Heart left ventricle (tissue), 16 donors: ENCODE data around the gene SLC6A20. TPM values are rescaled to one million over a fixed set of nuclear protein-coding genes. Genes with fewer than 3 reads are reported as not detected.

Experiments used
- ATAC-seq, 4 donors: fragments of 200-7000 bp; cut with Tn5 transposase; one replicate each; pipeline ENCODE4 v1.9.1; 2020 to 2022; ENCODE audit warnings: moderate library complexity in 4 of 4, mild to moderate bottlenecking in 3 of 4, moderate number of reproducible peaks in 1 of 4
- DNase-seq, 5 donors: peaks; one replicate each; pipeline ENCODE4 v3.0.0-alpha.2; 2020
- H3K27ac ChIP-seq, 12 donors: fragments of 200-600 bp; sonication (generic) in 4 of 12; one replicate each; pipeline versions ENCODE4 v1.5.0 to v1.8.0; 2016 to 2022; ENCODE audit warnings: mild to moderate bottlenecking in 2 of 12
- H3K27me3 ChIP-seq, 9 donors: fragments of 200-600 bp; sonication (generic) in 2 of 9; one replicate each; pipeline versions ENCODE4 v1.5.1 to v1.8.0; 2016 to 2022; ENCODE audit warnings: mild to moderate bottlenecking in 3 of 9
- H3K36me3 ChIP-seq, 9 donors: fragments of 200-600 bp; sonication (generic) in 2 of 9; one replicate each; pipeline versions ENCODE4 v1.5.0 to v1.8.0; 2018 to 2022; ENCODE audit warnings: mild to moderate bottlenecking in 2 of 9
- H3K4me1 ChIP-seq, 12 donors: fragments of 200-600 bp; sonication (generic) in 4 of 12; one replicate each; pipeline versions ENCODE4 v1.5.0 to v1.8.0; 2016 to 2022; ENCODE audit warnings: mild to moderate bottlenecking in 3 of 12
- H3K4me3 ChIP-seq, 12 donors: fragments of 200-600 bp; sonication (generic) in 4 of 12; one replicate each; pipeline versions ENCODE4 v1.5.0 to v1.8.0; 2017 to 2022; ENCODE audit warnings: mild to moderate bottlenecking in 9 of 12, moderate library complexity in 4 of 12
- H3K9me3 ChIP-seq, 12 donors: fragments of 200-600 bp; sonication (generic) in 4 of 12; one replicate each; pipeline versions ENCODE4 v1.5.0 to v1.8.0; 2016 to 2022; ENCODE audit warnings: mild to moderate bottlenecking in 1 of 12
- CTCF ChIP-seq, 12 donors: fragments of 200-600 bp; sonication (generic) in 4 of 12; IDR thresholded peaks; one replicate each; pipeline versions ENCODE4 v1.5.0 to v1.8.0; 2018 to 2022; ENCODE audit warnings: antibody characterized with exemption in 12 of 12, mild to moderate bottlenecking in 5 of 12
- POLR2A ChIP-seq, 2 donors: fragments of 450-650 bp; IDR thresholded peaks; one replicate each; pipeline ENCODE4 v1.6.1; 2017; ENCODE audit warnings: antibody characterized with exemption in 2 of 2, mild to moderate bottlenecking in 2 of 2, moderate library complexity in 2 of 2
- WGBS, 4 donors: extraction: QIAGEN DNeasy Blood & Tissue Kit in 2 of 4; methylation state at CpG; one replicate each; pipeline versions ENCODE4 v1.1.5 to v1.1.7; 2013 to 2018; 5-methylcytosine and 5-hydroxymethylcytosine counted together
- intact Hi-C, 10 donors: fragments of 100-400 bp; cut with DNase I; formaldehyde crosslinking; loops; one replicate each; pipeline versions ENCODE4 v1.11.1 to v1.14.2; 2022
- polyA plus RNA-seq, 2 donors: library from polyadenylated mRNA; stranded (reverse); fragments of 200-250 nt; gene quantifications; one replicate each; pipeline ENCODE4 v1.2.3, GENCODE V29; 2013
- total RNA-seq, 9 donors: library from RNA; depleted of rRNA in 2 of 9; stranded (reverse); fragments of >200 nt in 2 of 9; fragmentation: NEBNext Ultra II Directional in 3 of 9; extraction: Animal tissue kit (Norgen Biotek cat#: 25700) in 3 of 9; gene quantifications; one replicate each; pipeline versions ENCODE4 v1.1.0 to v1.2.4, GENCODE V29; 2016 to 2023
- donor health status: ischemic (EF 13 %, LVEDD 7.1; RV severe dilation, severe dysfunction).
- donor health status: healthy with polysubstance abuse.
- donor health status: DM: no; HTN: yes; CAD: no.
- donor health status: DM: no; HTN: no; CAD: no.
- donor health status: ischemic (EF 25% LVEDD 6.9; RV normal size, moderate dysfunction).
- donor health status: ischemic (EF 25% LVEDD 5.7; RV mildly dilated, moderate dysfunction).
- donor health status: healthy.
- donor health status: DM: yes; HTN: yes; CAD: no.
- donor health status: ischemic (EF 35%, LVEDD 5.7; RV mildly dilated, moderate dysfunction).
- donor health status: nonischemic (EF 11% LVEDD 7.7; RV severe dilation, severe dysfunction).
- donor health status: DM: yes; HTN: yes; CAD: no.
- donor health status: PGD.
- donor health status: ischemic (EF 29% LVEDD 5.4; RV normal size, mild dysfunction).
- donor health status: nonischemic (EF 23%, LVEDD 6.1; RV moderate dilation, normal function).

Gene SLC6A20
- total and polyA plus RNA-seq, 11 donors, result 0.12 to 0.59 (median 0.19) TPM; not detected in 8

GRCh38 chr3:45711931-45712330 is 84.4 kb downstream of the SLC6A20 start:
- no peak overlapping the region for H3K27ac ChIP-seq
- H3K9me3 ChIP-seq, result no peaks in the 10 kb centered on the region
- no peaks in the 10 kb centered on the region for H3K27me3 ChIP-seq
- no peak overlapping the region for H3K4me3 ChIP-seq
- ATAC-seq (no peak), DNase-seq (no peak)
- intact Hi-C loops, result no loop called here
- 80 to 94% (median 91%) methylated on average over 4 of the region's 4 CpGs for WGBS, 4 donors
- H3K36me3 ChIP-seq, result peaks cover 2 to 99% (median 88%) of the 10 kb centered on the region in 9 donors
- H3K4me1 ChIP-seq, result peaks cover 0 to 8% (median 0%) of the 10 kb centered on the region in 12 donors
- TF ChIP-seq POLR2A (IDR thresholded peaks at IDR 0.05) (no peak), CTCF (IDR thresholded peaks at IDR 0.05) (no peak)

- no peaks in the 10 kb centered on the region for H3K9me3 ChIP-seq
- H3K27me3 ChIP-seq, result no peaks in the 10 kb centered on the region
- ATAC-seq, result no peak
- TF ChIP-seq POLR2A (IDR thresholded peaks at IDR 0.05) (no peak), CTCF (IDR thresholded peaks at IDR 0.05) (no peak)
- 75 to 83% (median 77%) methylated on average over 2 of the region's 2 CpGs for WGBS, 4 donors
- H3K4me3 ChIP-seq, result no peak overlapping the region
- no peak overlapping the region for H3K27ac ChIP-seq
- H3K36me3 ChIP-seq, result peaks cover 0 to 81% (median 72%) of the 10 kb centered on the region in 9 donors
- no peak for DNase-seq
- intact Hi-C loops, result no loop called here
- peaks cover 0 to 7% (median 0%) of the 10 kb centered on the region in 12 donors for H3K4me1 ChIP-seq
These were observed 90.2 kb downstream of the SLC6A20 start for GRCh38 chr3:45705839-45706808.

Other genes starting within 250 kb of the SLC6A20 start
- gene LIMD1, start 201.8 kb downstream of the SLC6A20 start, total RNA-seq, result 10 to 100 TPM; 24.8 to 42.8 (median 32.9) TPM
- 10 to 100 TPM; 14.4 to 17.7 TPM for gene LIMD1, start 201.8 kb downstream of the SLC6A20 start, polyA plus RNA-seq
- gene SACM1L, start 107.1 kb downstream of the SLC6A20 start, total RNA-seq, result 10 to 100 TPM; 12.6 to 35.3 (median 22.3) TPM
- gene SACM1L, start 107.1 kb downstream of the SLC6A20 start, polyA plus RNA-seq, result 10 to 100 TPM; 15.1 to 25.7 TPM
- 10 to 100 TPM in 2 of 9 donors, 1 to 10 TPM in 7; 6.7 to 13.0 (median 8.8) TPM for gene LZTFL1, start 45.6 kb upstream of the SLC6A20 start, total RNA-seq
- 10 to 100 TPM in 1 of 2 donors, 1 to 10 TPM in 1; 1.7 to 13.1 TPM for gene LZTFL1, start 45.6 kb upstream of the SLC6A20 start, polyA plus RNA-seq
- gene CCR9, start 90.0 kb upstream of the SLC6A20 start, total RNA-seq, result not detected
- gene CCR9, start 90.0 kb upstream of the SLC6A20 start, polyA plus RNA-seq, result under 1 TPM in 1 of 2 donors, not detected in 1; 0.03 TPM
- 1 to 10 TPM in 2 of 9 donors, under 1 TPM in 4, not detected in 3; 0.20 to 2.1 (median 0.32) TPM for gene CXCR6, start 146.9 kb upstream of the SLC6A20 start, total RNA-seq
- gene CXCR6, start 146.9 kb upstream of the SLC6A20 start, polyA plus RNA-seq, result under 1 TPM; 0.19 to 0.28 TPM
- gene FYCO1, start 199.3 kb upstream of the SLC6A20 start, total RNA-seq, result 100 to 1,000 TPM in 6 of 9 donors, 10 to 100 TPM in 3; 57.3 to 195 (median 149) TPM
- 10 to 100 TPM; 18.5 to 69.5 TPM for gene FYCO1, start 199.3 kb upstream of the SLC6A20 start, polyA plus RNA-seq
- under 1 TPM in 4 of 9 donors, not detected in 5; 0.06 to 0.64 (median 0.23) TPM for gene XCR1, start 230.9 kb upstream of the SLC6A20 start, total RNA-seq
- gene XCR1, start 230.9 kb upstream of the SLC6A20 start, polyA plus RNA-seq, result under 1 TPM in 1 of 2 donors, not detected in 1; 0.03 TPM